NCI-H82 (cell line): ENCODE measurements around the gene LYZ.
A peak's percentile ranks its signal among the peaks of the same experiment; 100 is the strongest.

ENCODE experiments used
- DNase-seq: peaks from one replicate; lab custom pipeline; 2025; lab: John Stamatoyannopoulos, UW

LYZ gene

DNA sequence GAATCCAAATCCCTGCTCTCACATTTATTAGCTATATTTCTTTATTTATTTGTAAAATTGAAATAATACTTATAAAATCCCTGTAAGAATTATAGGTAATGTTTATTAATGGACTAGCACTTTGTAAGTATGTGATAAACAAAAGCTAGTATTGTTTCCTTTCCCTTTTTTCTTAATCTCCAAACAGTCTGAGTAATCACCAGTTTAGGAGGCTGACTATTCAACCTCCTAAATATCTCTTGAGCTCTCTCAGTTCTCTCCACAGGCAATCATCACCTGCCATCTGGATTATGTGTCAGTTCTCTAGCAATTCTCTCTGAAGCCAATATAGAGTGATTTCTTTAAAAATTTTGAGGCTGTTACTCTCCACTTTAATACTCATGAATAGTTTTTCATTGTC, 9.2 kb upstream of the LYZ start:
- peak; percentile 35 for DNase-seq

GRCh38 chr12:69339999-69340398, 8.2 kb upstream of the LYZ start:
- no peak for DNase-seq

DNA sequence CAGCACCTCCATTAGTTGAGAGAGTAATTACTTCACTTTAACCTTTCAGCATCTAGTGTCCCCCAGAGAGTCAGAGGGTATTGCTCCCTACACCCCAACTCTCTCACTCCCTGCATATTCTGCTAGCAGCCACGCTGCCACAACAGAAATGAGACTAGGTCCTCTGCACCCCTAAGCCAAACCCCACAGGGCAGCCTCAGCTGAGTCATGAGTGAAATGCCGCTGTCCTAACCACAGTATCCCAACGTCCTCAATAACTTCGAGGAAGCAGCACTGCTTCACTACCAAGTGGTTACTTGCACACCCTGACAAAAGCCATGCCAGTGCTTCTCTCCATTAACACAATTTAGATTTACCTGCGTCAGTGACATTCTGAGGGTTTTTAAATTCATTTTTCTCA, 6.9 kb upstream of the LYZ start:
- DNase-seq = peak; percentile 5

GRCh38 chr12:69342421-69342820, 5.8 kb upstream of the LYZ start:
- DNase-seq = no peak

- DNase-seq = no peak
These were observed 4.8 kb upstream of the LYZ start for GRCh38 chr12:69343357-69343756.

GRCh38 chr12:69343885-69344612, 4.1 kb upstream of the LYZ start:
- DNase-seq = no peak

- no peak for DNase-seq
These were observed 3.1 kb upstream of the LYZ start for GRCh38 chr12:69345077-69345476.

- no peak for DNase-seq
These were observed 2.4 kb upstream of the LYZ start for GRCh38 chr12:69345742-69346141.

DNA sequence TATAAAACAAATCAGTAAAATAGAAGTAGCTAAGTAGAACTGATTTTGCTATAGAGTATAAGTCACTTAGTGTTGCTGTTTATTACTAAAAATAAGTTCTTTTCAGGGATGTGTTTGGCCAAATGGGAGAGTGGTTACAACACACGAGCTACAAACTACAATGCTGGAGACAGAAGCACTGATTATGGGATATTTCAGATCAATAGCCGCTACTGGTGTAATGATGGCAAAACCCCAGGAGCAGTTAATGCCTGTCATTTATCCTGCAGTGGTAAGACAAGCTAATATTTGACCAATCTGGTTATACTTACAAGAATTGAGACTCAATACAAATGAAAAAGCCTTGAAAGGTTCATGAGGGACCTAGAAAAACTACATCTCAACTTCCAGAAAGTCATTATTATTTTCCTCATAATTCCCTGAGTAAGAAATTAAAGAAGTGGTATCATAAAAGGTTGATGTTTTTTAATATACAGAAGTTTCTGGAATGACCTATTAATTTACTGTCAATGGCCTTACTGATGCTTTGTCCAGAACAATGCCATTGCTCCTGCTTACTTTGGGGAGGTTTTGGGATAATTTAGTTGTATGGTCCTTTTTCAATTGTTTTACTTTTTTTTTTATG, 1.9 kb downstream of the LYZ start:
- DNase-seq = no peak

DNA sequence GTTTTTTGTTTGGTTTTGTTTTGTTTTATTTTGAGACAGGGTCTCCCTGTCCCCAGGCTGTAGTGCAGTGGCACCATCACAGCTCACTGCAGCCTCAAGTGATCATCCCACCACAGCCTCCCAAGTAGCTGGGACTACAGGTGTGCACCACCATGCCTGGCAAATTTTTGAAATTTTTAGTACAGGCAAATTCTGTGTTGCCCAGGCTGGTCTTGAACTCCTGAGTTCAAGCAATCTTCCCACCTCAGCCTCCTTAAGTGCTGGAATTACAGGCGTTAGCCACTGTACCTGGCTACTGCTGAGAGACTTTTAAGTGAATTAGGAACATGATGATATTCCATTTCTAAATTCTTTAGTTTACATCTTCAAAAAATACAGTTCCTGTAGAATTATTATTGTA, 2.6 kb downstream of the LYZ start:
- no peak for DNase-seq

- DNase-seq = no peak
These were observed 3.5 kb downstream of the LYZ start for GRCh38 chr12:69351462-69352236.

GRCh38 chr12:69352904-69353303, 4.7 kb downstream of the LYZ start:
- no peak for DNase-seq

DNA sequence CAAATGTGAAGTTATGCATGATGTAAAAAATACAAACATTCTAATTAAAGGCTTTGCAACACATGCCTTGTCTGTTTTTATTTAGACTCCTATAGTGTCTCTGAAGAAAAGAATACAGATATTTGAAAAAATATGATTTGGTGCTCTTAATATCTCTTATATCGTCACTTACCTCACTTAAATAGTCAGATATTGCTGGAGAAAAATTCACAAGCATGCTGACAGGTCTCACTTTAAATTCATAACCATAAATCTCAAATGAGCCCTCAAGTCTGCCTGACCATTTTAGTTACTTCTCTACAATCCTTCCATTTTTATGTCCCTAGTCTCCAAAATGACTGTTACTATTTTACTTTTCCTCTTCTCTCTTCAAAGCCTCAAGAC, 6.0 kb downstream of the LYZ start:
- DNase-seq = no peak

DNA sequence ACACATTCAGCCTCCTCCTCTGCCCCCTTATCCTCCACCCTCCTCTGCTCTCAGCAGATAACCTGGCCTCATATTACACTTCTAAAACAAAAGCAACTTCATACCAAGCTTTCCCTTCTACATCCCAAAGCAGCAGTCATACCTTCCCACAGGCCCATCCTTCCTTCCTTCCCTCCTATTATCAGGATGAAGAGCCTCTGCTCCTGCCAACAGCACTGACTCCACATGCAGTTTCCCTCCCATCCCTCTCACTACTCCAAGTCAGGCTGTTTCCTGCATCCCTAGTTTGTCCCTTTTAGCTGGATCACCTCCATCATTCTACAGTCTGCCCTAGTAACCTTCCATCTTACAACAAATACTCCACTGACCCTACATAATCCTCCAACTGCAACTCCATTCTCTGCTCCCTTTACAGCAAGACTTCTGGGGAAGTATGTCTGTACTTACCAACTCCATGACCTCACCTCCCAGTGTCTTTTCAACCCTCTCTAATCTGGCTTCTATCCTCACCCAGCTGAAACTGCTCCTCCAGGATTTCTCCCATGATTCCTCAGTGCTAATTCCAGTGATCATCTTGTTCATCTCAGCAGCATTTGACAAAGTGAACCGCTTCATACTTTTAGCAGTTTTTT, 6.5 kb downstream of the LYZ start:
- DNase-seq = peak; percentile 72

- no peak for DNase-seq
These were observed 7.3 kb downstream of the LYZ start for GRCh38 chr12:69355363-69356028.

GRCh38 chr12:69359531-69360347, 11.6 kb downstream of the LYZ start, which contains the start of gene YEATS4:
Gene YEATS4 (plus strand): TSS chr12:69359743. CDS start chr12:69359973, 230 bp downstream.
- DNase-seq = peak; percentile 95

- DNase-seq = no peak
These were observed 12.1 kb downstream of the LYZ start for GRCh38 chr12:69360348-69360672.

DNA sequence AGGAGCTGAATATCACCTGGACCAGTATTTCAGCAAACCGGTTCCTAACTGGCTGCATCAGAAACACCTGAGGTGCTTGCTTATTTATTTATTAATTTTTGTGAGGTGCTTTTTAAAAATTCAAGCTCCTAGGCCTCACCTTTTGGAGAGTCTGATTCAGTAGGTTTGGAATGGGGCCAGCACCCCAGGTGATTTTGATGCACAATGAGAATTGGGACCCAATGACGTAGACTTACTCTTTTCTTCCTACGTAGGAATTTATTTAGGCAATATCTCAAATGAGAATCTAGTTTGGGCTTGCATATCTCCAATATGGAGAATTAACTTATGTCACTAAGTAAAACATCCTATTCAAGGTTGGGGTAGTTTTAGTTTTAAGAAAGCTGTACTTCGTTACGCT, 18.6 kb downstream of the LYZ start:
- no peak for DNase-seq

- no peak for DNase-seq
These were observed 20.0 kb downstream of the LYZ start for GRCh38 chr12:69368171-69368570.

GRCh38 chr12:69383074-69383473, 34.9 kb downstream of the LYZ start:
- no peak for DNase-seq

- no peak for DNase-seq
These were observed 36.9 kb downstream of the LYZ start for GRCh38 chr12:69385038-69385437.
